Measurements from ENCODE around the gene ANO3. TPM values are rescaled to one million over a fixed set of nuclear protein-coding genes. Genes with fewer than 3 reads are reported as not detected.

ANO3 gene
- total RNA-seq, 2 experiments from 2014 or later, result not detected

DNA sequence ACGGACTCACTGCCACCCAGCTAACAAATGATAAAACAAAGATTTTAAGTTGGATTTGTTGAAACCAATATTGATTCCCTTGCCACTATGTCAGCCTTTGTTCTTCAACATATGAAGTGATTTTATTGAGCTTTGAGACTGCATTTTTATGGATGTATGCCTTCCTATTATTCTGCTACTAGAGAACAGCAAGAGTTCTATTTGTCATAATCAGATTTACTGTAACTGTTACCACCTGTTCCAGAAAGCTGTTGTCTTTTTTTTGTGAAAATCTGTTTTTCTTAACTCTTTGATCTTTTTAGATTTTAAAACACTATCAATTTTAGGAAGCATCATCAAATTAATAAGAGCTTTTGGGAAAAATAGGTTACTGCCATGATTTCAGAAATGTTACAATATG, 125.7 kb downstream of the ANO3 start:
- H3K27ac Mint-ChIP-seq, result no peak overlapping the region
- ATAC-seq, result no peak
- POLR2A ChIA-PET, result no interaction called here
- H3K36me3 Mint-ChIP-seq (ENCODE audit: low read depth), result no peaks in the 10 kb centered on the region
- CTCF ChIA-PET, result no interaction called here
- no peak overlapping the region for H3K4me3 Mint-ChIP-seq
- no peaks in the 10 kb centered on the region for H3K9me3 Mint-ChIP-seq
- DNase-seq, result no peak
- no peak for TF ChIP-seq CTCF (IDR thresholded peaks at IDR 0.05)
- intact Hi-C loops (cut with micrococcal nuclease), result no loop called here
- no peaks in the 10 kb centered on the region for H3K4me1 Mint-ChIP-seq (ENCODE audit: low read depth)
- no peaks in the 10 kb centered on the region for H3K27me3 Mint-ChIP-seq

DNA sequence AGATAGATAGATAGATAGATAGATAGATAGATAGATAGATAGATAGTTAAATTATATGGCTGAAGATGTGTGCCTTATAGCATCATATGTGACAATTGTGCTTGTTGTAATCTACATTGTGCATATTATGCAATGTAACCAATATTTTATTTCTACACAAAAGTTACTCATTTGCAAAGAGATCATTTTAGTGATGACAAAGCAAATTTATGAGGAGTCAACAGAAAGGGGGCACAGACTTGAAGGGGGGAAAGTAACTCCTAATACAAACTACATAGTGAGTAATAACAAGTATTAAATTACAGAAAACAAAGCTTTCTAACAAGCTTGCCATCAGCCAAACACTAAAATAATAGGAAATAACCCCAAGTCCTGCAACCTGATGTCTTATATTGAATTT, 133.3 kb downstream of the ANO3 start:
- DNase-seq (no peak), ATAC-seq (no peak)
- H3K9me3 Mint-ChIP-seq, result no peaks in the 10 kb centered on the region
- ChIA-PET CTCF (no interaction called here), POLR2A (no interaction called here)
- TF ChIP-seq CTCF (IDR thresholded peaks at IDR 0.05), result no peak
- no peaks in the 10 kb centered on the region for H3K36me3 Mint-ChIP-seq (ENCODE audit: low read depth)
- H3K4me3 Mint-ChIP-seq, result no peak overlapping the region
- H3K27me3 Mint-ChIP-seq, result no peaks in the 10 kb centered on the region
- H3K27ac Mint-ChIP-seq, result no peak overlapping the region
- no peaks in the 10 kb centered on the region for H3K4me1 Mint-ChIP-seq (ENCODE audit: low read depth)
- intact Hi-C loops (cut with micrococcal nuclease), result no loop called here

DNA sequence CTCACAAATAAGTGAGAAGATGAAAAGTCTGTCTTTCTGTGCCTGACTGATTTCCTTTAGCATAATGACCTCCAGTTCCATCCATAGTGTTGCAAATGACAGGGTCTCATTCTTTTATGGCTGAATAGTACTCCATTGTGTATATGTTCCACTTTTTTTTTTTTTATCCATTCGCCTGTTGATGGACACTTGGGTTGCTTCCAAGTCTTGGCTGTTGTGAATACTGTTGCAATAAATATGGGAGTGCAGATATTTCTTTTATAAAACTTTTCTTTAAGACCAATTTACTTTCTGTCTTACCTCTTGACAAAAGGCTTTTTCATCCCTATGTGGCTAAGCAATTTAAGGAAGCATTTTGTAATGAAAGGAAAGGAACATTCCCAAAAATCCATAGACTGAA, 135.6 kb downstream of the ANO3 start:
- ChIA-PET CTCF (no interaction called here), POLR2A (no interaction called here)
- intact Hi-C loops (cut with micrococcal nuclease), result no loop called here
- DNase-seq (no peak), ATAC-seq (no peak)
- H3K27me3 Mint-ChIP-seq, result no peaks in the 10 kb centered on the region
- no peak overlapping the region for H3K27ac Mint-ChIP-seq
- no peaks in the 10 kb centered on the region for H3K4me1 Mint-ChIP-seq (ENCODE audit: low read depth)
- no peak for TF ChIP-seq CTCF (IDR thresholded peaks at IDR 0.05)
- no peaks in the 10 kb centered on the region for H3K9me3 Mint-ChIP-seq
- H3K36me3 Mint-ChIP-seq (ENCODE audit: low read depth), result no peaks in the 10 kb centered on the region
- no peak overlapping the region for H3K4me3 Mint-ChIP-seq

DNA sequence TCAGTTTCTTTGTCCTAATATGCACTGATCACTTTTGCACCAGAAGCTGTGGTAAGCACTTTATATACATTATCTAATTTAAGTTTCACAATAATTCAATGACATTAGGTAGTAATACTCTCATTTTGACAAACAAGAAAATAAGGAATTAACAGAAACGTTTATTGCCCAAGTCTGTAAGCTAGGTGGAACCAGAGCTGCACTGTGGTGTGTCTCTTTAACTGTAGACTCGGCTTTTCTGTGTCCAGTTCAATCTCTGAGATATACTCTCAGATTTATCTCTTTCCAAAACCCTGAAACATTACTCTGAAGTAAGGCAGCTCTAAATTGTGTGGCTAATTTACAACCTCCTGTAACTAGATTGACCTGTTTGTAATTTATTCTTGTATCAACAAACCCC, 139.1 kb downstream of the ANO3 start:
- DNase-seq, result no peak
- Mint-ChIP-seq H3K36me3 (ENCODE audit: low read depth) (no peaks in the 10 kb centered on the region), H3K9me3 (peaks cover 1% of the 10 kb centered on the region), H3K27me3 (no peaks in the 10 kb centered on the region), H3K4me1 (ENCODE audit: low read depth) (no peaks in the 10 kb centered on the region), H3K4me3 (no peak overlapping the region), H3K27ac (no peak overlapping the region)
- ChIA-PET POLR2A (no interaction called here), CTCF (no interaction called here)
- TF ChIP-seq CTCF (IDR thresholded peaks at IDR 0.05), result no peak
- no peak for ATAC-seq
- intact Hi-C loops (cut with micrococcal nuclease), result no loop called here

DNA sequence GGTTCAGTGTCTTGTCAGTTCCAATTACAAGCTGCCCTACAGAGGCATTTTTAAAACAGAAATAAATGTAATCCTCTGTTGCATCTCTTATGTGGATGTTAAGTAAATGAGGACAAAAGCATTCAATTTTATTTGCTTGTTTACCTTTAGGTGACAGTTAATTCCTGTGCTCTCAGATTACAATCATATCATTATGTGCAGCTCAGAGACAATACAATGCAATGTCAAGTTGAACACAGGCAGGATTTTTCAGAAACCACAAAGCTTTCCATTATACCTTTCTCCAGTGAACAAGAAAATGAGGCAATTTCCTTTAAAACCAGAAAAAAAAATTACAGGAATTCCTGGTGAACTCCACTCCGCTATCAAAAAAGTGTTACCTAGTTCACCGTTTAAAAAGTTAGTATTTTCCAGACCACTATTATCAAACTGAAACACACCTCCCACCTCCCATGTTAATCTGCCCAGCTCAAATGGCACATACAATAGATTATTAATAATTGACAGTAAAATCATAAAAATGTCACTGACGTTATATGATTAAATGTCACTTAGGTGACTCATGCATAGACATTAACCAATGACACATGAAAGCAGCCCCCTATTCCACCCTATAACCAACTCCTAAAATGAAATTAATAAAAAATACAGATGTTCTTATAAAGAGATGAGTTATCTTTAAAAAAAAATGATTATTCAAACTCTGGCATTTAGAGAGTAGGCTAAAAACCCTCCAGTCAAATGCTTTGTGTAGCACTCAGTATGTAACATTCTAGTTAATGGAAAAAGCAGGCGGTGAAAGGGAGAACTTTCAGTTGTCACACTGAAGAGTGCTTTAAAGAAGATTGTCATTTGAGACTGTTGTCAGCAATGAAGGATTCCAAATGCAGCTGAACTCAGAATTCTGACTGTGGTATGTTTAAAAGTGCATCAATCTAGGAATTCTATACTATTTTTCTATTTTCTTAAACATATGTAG, 141.6 kb downstream of the ANO3 start:
- no peak for DNase-seq
- CTCF ChIA-PET, result interaction anchor here (0.7 kb wide), 1 partner anchor 68 kb away, joined by 3 read pairs; no protein-coding TSS in a partner anchor
- no peaks in the 10 kb centered on the region for H3K27me3 Mint-ChIP-seq

More for the DNA sequence above, 141.6 kb downstream of the ANO3 start:
- TF ChIP-seq CTCF (IDR thresholded peaks at IDR 0.05), result no peak
- Mint-ChIP-seq H3K9me3 (peaks cover 1% of the 10 kb centered on the region), H3K36me3 (ENCODE audit: low read depth) (no peaks in the 10 kb centered on the region), H3K27ac (no peak overlapping the region), H3K4me3 (no peak overlapping the region), H3K4me1 (ENCODE audit: low read depth) (no peaks in the 10 kb centered on the region)
- intact Hi-C loops (cut with micrococcal nuclease), result no loop called here
- ATAC-seq, result no peak
- POLR2A ChIA-PET, result no interaction called here
